GM12878 (cell line): Measurements from ENCODE around the gene LIPA.

Experiments used
- CTCF ChIP-seq, 3 experiments: IDR thresholded peaks in 2 of 3; conservative IDR thresholded peaks in 1 of 3; 2 replicates each; pipeline ENCODE4 v1.5.1; 2011; ENCODE audit warnings: low read depth in 3 of 3, low read length in 3 of 3, mild to moderate bottlenecking in 3 of 3, control low read depth in 2 of 3, moderate library complexity in 2 of 3, inconsistent platforms in 1 of 3, mixed read lengths in 1 of 3; ENCODE audit not compliant: control insufficient read depth in 2 of 3, insufficient read depth in 1 of 3; ENCODE audit errors: extremely low read depth in 1 of 3
- HDAC6 ChIP-seq: fragments of 200-600 bp; sonication (generic); IDR thresholded peaks from one replicate; pipeline ENCODE4 v1.8.0; 2017; ENCODE audit warnings: antibody characterized with exemption; ENCODE audit not compliant: unreplicated experiment
- PRDM15 ChIP-seq: fragments of 450-650 bp; formaldehyde crosslinking; IDR thresholded peaks from 2 replicates; pipeline ENCODE4 v1.4.0; 2020; ENCODE audit warnings: mild to moderate bottlenecking, moderate library complexity

- TF ChIP-seq PRDM15 (CRISPR knock-in tag): no peak
- no peak for TF ChIP-seq CTCF (IDR thresholded peaks at IDR 0.05 in 2 of 3, conservative IDR thresholded peaks at IDR 0.05 in 1 of 3; ENCODE audit: control insufficient read depth in 2 of 3, extremely low read depth in 1 of 3, insufficient read depth in 1 of 3, low read depth in 3 of 3, low read length in 3 of 3)
- no peak for TF ChIP-seq HDAC6
Measured at GRCh38 chr10:89236226-89236797, 15.3 kb downstream of the LIPA start.
